Epithelial cell of umbilical artery (primary cell): ENCODE results near the gene ANP32D. TPM values are rescaled to one million over a fixed set of nuclear protein-coding genes. Genes with fewer than 3 reads are reported as not detected.

Experiments
- total RNA-seq: library from RNA; depleted of rRNA; stranded (reverse); fragments of >200 nt; gene quantifications from 2 replicates; pipeline ENCODE4 v1.2.3, GENCODE V29; 2014

Gene ANP32D
- total RNA-seq: not detected in 2 replicates

GRCh38 chr12:48472259-48472658, at the start of gene ANP32D:
TSS of gene ANP32D (plus strand) at chr12:48472559. CDS start at chr12:48472665, 106 bp downstream.

GRCh38 chr12:48482198-48482597, 9.8 kb downstream of the ANP32D start, which contains the start of gene C12orf54:
TSS of gene C12orf54 (plus strand) at chr12:48482498. CDS start at chr12:48483297, 799 bp downstream.

Other genes starting within 250 kb of the ANP32D start
- gene ZNF641, start 121.6 kb upstream of the ANP32D start, total RNA-seq: 4.2 and 22.8 TPM in 2 replicates
- not detected in 2 replicates for gene C12orf54, start 9.9 kb downstream of the ANP32D start, total RNA-seq
- gene OR8S1, start 53.1 kb downstream of the ANP32D start, total RNA-seq: not detected in 2 replicates
- not detected in 2 replicates for gene LALBA, start 97.5 kb downstream of the ANP32D start, total RNA-seq
- gene KANSL2, start 209.7 kb downstream of the ANP32D start, total RNA-seq: 54.0 and 54.6 TPM in 2 replicates
- 19.8 and 28.3 TPM in 2 replicates for gene CCNT1, start 244.1 kb downstream of the ANP32D start, total RNA-seq